ENCODE measurements around the gene ESR2.

ESR2 gene

GRCh38 chr14:64203366-64204006 is 90.7 kb downstream of the ESR2 start:
- TF ChIP-seq, protein P1, sequence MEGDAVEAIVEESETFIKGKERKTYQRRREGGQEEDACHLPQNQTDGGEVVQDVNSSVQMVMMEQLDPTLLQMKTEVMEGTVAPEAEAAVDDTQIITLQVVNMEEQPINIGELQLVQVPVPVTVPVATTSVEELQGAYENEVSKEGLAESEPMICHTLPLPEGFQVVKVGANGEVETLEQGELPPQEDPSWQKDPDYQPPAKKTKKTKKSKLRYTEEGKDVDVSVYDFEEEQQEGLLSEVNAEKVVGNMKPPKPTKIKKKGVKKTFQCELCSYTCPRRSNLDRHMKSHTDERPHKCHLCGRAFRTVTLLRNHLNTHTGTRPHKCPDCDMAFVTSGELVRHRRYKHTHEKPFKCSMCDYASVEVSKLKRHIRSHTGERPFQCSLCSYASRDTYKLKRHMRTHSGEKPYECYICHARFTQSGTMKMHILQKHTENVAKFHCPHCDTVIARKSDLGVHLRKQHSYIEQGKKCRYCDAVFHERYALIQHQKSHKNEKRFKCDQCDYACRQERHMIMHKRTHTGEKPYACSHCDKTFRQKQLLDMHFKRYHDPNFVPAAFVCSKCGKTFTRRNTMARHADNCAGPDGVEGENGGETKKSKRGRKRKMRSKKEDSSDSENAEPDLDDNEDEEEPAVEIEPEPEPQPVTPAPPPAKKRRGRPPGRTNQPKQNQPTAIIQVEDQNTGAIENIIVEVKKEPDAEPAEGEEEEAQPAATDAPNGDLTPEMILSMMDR (IDR thresholded peaks at IDR 0.05; ENCODE audit: extremely low read depth, missing control alignments): no peak
- DNase-seq (ENCODE audit: low spot score): no peak

DNA sequence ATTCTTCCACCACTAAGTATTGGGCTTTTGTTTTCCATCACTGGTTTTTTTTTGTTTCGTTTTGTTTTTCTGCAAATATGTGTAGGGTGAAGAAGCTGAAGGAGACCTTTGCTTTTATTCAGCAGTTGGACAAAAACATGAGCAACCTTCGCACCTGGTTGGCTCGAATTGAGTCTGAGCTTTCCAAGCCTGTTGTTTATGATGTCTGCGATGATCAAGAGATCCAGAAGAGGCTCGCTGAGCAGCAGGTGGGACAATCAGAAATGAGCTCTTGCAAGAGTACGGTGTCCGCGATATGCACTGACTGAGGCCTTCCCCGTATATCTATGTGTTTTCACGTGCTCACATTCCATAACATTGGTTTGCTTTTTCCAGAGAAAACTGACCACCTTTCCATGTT is 91.5 kb downstream of the ESR2 start:
- DNase-seq (ENCODE audit: low spot score): no peak
- TF ChIP-seq, protein P1 (IDR thresholded peaks at IDR 0.05; ENCODE audit: extremely low read depth, missing control alignments): no peak

DNA sequence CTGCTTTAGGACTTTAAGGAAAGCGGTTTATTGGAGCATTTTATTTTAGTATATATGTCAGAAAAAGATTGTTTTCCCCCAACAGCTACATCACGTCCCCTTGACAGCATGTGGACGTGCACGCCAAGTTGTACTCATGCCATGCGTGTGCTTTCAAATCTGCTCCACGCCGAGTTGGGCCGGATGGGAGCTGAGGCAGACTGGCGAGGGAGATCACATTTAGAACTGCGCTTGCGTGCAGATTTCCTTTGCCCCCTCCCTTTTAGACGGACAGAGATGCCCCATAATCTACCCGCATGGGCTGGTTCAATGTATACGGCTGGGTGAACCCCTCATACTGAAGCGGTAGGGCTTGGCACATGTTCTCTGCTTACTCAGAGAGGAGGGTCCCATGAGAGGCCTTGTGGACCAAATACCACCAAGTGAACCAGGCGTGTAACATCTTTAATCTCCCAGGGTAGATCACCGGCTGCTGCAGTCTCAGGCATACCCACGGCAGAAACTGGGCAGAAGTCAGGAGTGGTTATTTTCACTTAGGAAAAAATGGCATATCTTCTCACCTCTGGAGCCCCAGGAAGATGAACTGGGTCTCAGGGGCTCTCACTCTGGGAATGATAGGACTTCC is 92.1 kb downstream of the ESR2 start:
- TF ChIP-seq, protein P1 (IDR thresholded peaks at IDR 0.05; ENCODE audit: extremely low read depth, missing control alignments): no peak
- DNase-seq (ENCODE audit: low spot score): no peak

- DNase-seq (ENCODE audit: low spot score): no peak
- TF ChIP-seq, protein P1 (IDR thresholded peaks at IDR 0.05; ENCODE audit: extremely low read depth, missing control alignments): no peak
Observed at GRCh38 chr14:64201296-64201695, 92.9 kb downstream of the ESR2 start.

DNA sequence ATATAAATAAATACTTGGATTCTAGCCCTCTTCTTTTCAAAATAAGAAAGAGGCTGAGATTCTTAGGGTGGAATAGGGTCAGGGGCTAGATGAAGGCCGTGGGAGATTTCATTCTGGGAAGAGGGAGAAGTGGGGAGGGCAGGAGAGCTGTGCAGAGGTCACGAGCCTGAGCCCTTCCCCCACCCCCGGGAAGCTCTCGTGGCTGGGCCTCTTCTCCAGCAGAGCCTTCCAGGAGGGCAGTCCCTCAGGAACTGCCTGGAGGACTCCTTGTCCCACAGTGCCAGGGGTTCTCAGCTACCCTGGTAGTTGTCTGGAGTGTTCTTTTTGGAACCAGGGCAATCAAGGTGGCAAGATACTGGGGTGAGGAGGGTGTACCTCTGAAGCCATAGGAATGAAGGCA is 94.0 kb downstream of the ESR2 start:
- DNase-seq (ENCODE audit: low spot score): no peak

GRCh38 chr14:64198486-64198885 is 95.7 kb downstream of the ESR2 start:
- no peak for DNase-seq (ENCODE audit: low spot score)
- TF ChIP-seq, protein P1 (IDR thresholded peaks at IDR 0.05; ENCODE audit: extremely low read depth, missing control alignments): no peak

More for the DNA sequence above, 94.0 kb downstream of the ESR2 start:
- TF ChIP-seq, protein P1 (IDR thresholded peaks at IDR 0.05; ENCODE audit: extremely low read depth, missing control alignments): no peak

DNA sequence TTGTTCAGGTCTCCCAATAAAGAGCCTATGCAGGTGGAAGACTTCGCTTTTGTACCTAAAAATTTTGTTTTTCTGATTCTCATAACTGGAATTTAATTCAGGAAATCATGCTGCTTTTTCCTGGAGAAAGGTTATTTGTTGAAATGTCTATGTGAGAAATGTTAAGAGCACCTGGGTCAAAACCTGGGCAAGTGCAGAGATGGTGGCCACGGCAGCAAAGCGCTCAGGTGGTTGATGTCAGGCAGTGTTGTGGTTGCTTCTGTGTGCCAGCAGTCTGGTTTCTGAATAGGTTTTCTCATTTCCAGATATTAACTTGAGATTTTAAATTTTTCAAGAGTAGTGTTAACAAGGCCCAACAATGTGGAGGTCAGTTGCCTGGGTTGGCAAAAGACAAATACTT is 96.2 kb downstream of the ESR2 start:
- DNase-seq (ENCODE audit: low spot score): no peak
- TF ChIP-seq, protein P1 (IDR thresholded peaks at IDR 0.05; ENCODE audit: extremely low read depth, missing control alignments): no peak
